ENCODE data around the gene RDH16. TPM values are rescaled to one million over a fixed set of nuclear protein-coding genes. Genes with fewer than 3 reads are reported as not detected.
A peak's percentile ranks its signal among the peaks of the same experiment; 100 is the strongest.
"Not testable (repeated sequence)": the region's sequence is repeated elsewhere in the genome, so short reads cannot be mapped to it uniquely, and the experiment has no call there.

Gene RDH16
- total RNA-seq, 1 experiment from 2014 or later, result 0.16 TPM

DNA sequence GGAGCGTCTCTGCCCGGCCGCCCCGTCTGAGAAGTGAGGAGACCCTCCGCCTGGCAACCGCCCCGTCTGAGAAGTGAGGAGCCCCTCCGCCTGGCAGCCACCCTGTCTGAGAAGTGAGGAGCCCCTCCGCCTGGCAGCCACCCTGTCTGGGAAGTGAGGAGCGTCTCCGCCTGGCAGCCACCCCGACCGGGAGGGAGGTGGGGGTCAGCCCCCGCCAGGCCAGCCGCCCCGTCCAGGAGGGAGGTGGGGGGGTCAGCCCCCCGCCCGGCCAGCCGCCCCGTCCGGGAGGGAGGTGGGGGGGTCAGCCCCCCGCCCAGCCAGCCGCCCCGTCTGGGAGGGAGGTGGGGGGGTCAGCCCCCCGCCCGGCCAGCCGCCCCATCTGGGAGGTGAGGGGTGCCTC is 6.1 kb upstream of the RDH16 start:
- intact Hi-C loops (cut with micrococcal nuclease); POLR2A ChIA-PET; CTCF ChIA-PET; DNase-seq (ENCODE audit: unreplicated experiment); H3K36me3 Mint-ChIP-seq (ENCODE audit: insufficient read depth, unreplicated experiment); BruUV-seq (replicated peaks); H3K9me3 Mint-ChIP-seq (ENCODE audit: unreplicated experiment); H3K27me3 Mint-ChIP-seq (ENCODE audit: insufficient read depth, unreplicated experiment); H3K27ac Mint-ChIP-seq (ENCODE audit: low read depth, unreplicated experiment); H3K4me3 Mint-ChIP-seq (ENCODE audit: unreplicated experiment); H3K4me1 Mint-ChIP-seq (ENCODE audit: insufficient read depth, unreplicated experiment): not testable (repeated sequence)

DNA sequence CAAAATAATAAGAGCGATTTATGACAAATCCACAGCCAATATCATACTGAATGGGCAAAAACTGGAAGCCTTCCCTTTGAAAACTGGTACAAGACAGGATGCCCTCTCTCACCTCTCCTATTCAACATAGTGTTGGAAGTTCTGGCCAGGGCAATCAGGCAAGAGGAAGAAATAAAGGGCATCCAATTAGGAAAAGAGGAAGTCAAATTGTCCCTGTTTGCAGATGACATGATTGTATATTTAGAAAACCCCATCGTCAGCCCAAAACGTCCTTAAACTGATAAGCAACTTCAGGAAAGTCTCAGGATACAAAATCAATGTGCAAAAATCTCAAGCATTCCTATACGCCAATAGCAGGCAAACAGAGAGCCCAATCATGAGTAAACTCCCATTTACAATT is 4.8 kb upstream of the RDH16 start:
- intact Hi-C loops (cut with micrococcal nuclease); H3K27ac Mint-ChIP-seq (ENCODE audit: low read depth, unreplicated experiment); H3K9me3 Mint-ChIP-seq (ENCODE audit: unreplicated experiment); POLR2A ChIA-PET; H3K27me3 Mint-ChIP-seq (ENCODE audit: insufficient read depth, unreplicated experiment); H3K4me1 Mint-ChIP-seq (ENCODE audit: insufficient read depth, unreplicated experiment); CTCF ChIA-PET; H3K4me3 Mint-ChIP-seq (ENCODE audit: unreplicated experiment); DNase-seq (ENCODE audit: unreplicated experiment); H3K36me3 Mint-ChIP-seq (ENCODE audit: insufficient read depth, unreplicated experiment); BruUV-seq (replicated peaks): not testable (repeated sequence)

DNA sequence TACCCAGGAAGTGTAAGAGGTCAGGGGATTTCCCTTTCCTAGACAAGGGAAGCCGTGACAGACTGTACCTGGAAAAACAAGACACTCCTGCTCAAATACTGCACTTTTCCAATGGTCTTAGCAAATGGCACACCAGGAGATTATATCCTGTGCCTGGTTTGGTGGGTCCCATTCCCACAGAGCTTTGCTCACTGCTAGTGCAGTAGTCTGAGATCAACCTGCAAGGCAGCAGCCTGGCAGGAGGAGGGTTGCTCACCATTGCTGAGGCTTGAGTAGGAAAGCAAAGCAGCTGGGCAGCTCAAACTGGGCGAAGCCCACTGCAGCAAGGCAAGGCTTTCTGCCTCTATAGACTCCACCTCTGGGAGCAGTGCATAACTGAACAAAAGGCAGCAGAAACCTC is 1.0 kb upstream of the RDH16 start:
- H3K36me3 Mint-ChIP-seq (ENCODE audit: insufficient read depth, unreplicated experiment), result no peaks in the 10 kb centered on the region
- ChIA-PET POLR2A (interaction anchor here (0.6 to 2.1 kb wide), 5 partner anchors 17 to 193 kb away, joined by 3 to 6 read pairs (median 5); no protein-coding TSS in a partner anchor), CTCF (interaction anchor here (0.6 to 1.4 kb wide), 3 partner anchors 29 to 269 kb away, joined by 3 to 5 read pairs (median 4); no protein-coding TSS in a partner anchor)
- no peak overlapping the region for H3K4me3 Mint-ChIP-seq (ENCODE audit: unreplicated experiment)
- H3K9me3 Mint-ChIP-seq (ENCODE audit: unreplicated experiment), result no peaks in the 10 kb centered on the region
- TF ChIP-seq, protein P1, sequence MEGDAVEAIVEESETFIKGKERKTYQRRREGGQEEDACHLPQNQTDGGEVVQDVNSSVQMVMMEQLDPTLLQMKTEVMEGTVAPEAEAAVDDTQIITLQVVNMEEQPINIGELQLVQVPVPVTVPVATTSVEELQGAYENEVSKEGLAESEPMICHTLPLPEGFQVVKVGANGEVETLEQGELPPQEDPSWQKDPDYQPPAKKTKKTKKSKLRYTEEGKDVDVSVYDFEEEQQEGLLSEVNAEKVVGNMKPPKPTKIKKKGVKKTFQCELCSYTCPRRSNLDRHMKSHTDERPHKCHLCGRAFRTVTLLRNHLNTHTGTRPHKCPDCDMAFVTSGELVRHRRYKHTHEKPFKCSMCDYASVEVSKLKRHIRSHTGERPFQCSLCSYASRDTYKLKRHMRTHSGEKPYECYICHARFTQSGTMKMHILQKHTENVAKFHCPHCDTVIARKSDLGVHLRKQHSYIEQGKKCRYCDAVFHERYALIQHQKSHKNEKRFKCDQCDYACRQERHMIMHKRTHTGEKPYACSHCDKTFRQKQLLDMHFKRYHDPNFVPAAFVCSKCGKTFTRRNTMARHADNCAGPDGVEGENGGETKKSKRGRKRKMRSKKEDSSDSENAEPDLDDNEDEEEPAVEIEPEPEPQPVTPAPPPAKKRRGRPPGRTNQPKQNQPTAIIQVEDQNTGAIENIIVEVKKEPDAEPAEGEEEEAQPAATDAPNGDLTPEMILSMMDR (IDR thresholded peaks at IDR 0.05; ENCODE audit: unreplicated experiment), result no peak
- H3K27ac Mint-ChIP-seq (ENCODE audit: low read depth, unreplicated experiment), result no peak overlapping the region
- peaks cover 28% of the 10 kb centered on the region for H3K4me1 Mint-ChIP-seq (ENCODE audit: insufficient read depth, unreplicated experiment)
- DNase-seq (ENCODE audit: unreplicated experiment), result no peak
- no peaks in the 10 kb centered on the region for H3K27me3 Mint-ChIP-seq (ENCODE audit: insufficient read depth, unreplicated experiment)
- intact Hi-C loops (cut with micrococcal nuclease), result no loop called here
- BruUV-seq (replicated peaks), result no TSS peak

DNA sequence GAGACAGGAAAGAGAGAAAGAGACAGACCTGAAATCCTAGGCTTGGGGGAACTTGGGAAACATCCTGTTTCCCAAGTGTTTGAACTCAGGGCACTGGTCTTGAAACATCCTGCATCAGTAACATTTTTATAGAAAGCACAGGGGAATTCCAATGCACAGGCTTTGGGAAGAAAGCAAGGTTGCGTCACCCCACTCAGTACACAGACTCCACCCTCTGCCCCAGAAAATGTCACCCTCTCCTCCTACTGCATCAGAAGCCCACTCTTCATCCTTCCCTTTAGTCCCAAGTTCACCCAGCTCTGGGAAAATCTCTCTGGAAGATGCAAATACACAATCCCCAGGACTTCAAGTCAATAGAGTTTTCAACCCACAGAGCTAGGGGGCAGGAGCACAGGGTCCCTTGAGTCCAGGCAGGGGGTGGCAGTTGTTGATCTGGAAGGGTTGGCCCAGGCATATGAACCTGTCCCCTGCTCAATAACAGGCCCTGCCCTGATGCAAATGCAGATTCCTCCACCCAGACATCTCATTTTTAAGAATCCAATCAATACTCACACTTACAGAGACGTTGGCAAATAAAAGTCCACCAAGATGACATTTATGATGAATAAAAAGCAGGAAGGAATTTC is 1.7 kb downstream of the RDH16 start:
- peaks cover 28% of the 10 kb centered on the region for H3K4me1 Mint-ChIP-seq (ENCODE audit: insufficient read depth, unreplicated experiment)
- H3K9me3 Mint-ChIP-seq (ENCODE audit: unreplicated experiment), result no peaks in the 10 kb centered on the region
- ChIA-PET POLR2A (interaction anchor here (0.5 to 0.7 kb wide), 3 partner anchors 272 to 478 kb away, joined by 3 to 4 read pairs (median 3); no protein-coding TSS in a partner anchor), CTCF (interaction anchor here (0.5 to 1.3 kb wide), 2 partner anchors 32 to 84 kb away, joined by 3 to 4 read pairs; no protein-coding TSS in a partner anchor)
- no peaks in the 10 kb centered on the region for H3K36me3 Mint-ChIP-seq (ENCODE audit: insufficient read depth, unreplicated experiment)
- H3K4me3 Mint-ChIP-seq (ENCODE audit: unreplicated experiment), result no peak overlapping the region
- H3K27ac Mint-ChIP-seq (ENCODE audit: low read depth, unreplicated experiment), result no peak overlapping the region
- intact Hi-C loops (cut with micrococcal nuclease), result no loop called here
- DNase-seq (ENCODE audit: unreplicated experiment), result peak; percentile 65
- TF ChIP-seq, protein P1 (IDR thresholded peaks at IDR 0.05; ENCODE audit: unreplicated experiment), result no peak
- no TSS peak for BruUV-seq (replicated peaks)
- no peaks in the 10 kb centered on the region for H3K27me3 Mint-ChIP-seq (ENCODE audit: insufficient read depth, unreplicated experiment)

DNA sequence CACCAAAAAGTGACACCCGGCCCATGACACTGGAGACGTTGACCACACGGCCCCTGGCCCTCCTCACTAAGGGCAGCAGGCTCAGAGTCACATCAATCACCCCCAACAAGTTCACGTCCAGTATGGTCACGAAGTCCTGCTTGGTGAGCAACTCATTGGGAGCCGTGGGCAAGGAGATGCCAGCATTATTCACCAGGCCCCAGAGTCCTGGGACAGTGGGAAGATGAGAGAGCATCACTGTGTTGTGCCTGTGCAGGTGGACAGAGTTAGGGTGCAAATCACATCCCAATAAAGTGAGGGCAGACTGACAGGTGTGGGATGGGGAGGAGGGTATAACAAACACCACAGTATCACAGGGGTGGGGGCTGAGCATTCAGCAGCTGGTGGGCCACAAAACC is 2.5 kb downstream of the RDH16 start:
- H3K27me3 Mint-ChIP-seq (ENCODE audit: insufficient read depth, unreplicated experiment), result no peaks in the 10 kb centered on the region
- TF ChIP-seq, protein P1 (IDR thresholded peaks at IDR 0.05; ENCODE audit: unreplicated experiment), result no peak
- BruUV-seq (replicated peaks), result no TSS peak
- intact Hi-C loops (cut with micrococcal nuclease), result no loop called here
- ChIA-PET POLR2A (interaction anchor here (0.6 to 0.7 kb wide), 2 partner anchors 330 to 478 kb away, joined by 3 to 4 read pairs; no protein-coding TSS in a partner anchor), CTCF (no interaction called here)
- no peaks in the 10 kb centered on the region for H3K36me3 Mint-ChIP-seq (ENCODE audit: insufficient read depth, unreplicated experiment)
- no peak overlapping the region for H3K4me3 Mint-ChIP-seq (ENCODE audit: unreplicated experiment)
- H3K4me1 Mint-ChIP-seq (ENCODE audit: insufficient read depth, unreplicated experiment), result peaks cover 34% of the 10 kb centered on the region
- no peak for DNase-seq (ENCODE audit: unreplicated experiment)
- no peaks in the 10 kb centered on the region for H3K9me3 Mint-ChIP-seq (ENCODE audit: unreplicated experiment)
- no peak overlapping the region for H3K27ac Mint-ChIP-seq (ENCODE audit: low read depth, unreplicated experiment)

All from MCF 10A (cell line).